Activated naive CD4-positive, alpha-beta T cell treated with anti-CD3 and anti-CD28 coated beads for 36 hours (primary cell): Measurements from ENCODE around the gene SAXO1. TPM values are rescaled to one million over a fixed set of nuclear protein-coding genes. Genes with fewer than 3 reads are reported as not detected.

ENCODE experiments used
- CTCF ChIA-PET: fragments of 350-600 bp; sonication (Branson Sonifier 250); formaldehyde crosslinking; loops from one replicate; lab custom pipeline; 2021; ENCODE audit warnings: antibody characterized with exemption; lab: Charles Lee
- DNase-seq: peaks from one replicate; pipeline ENCODE4 v3.0.0-alpha.2; 2020
- H3K27ac Mint-ChIP-seq: one replicate; pipeline ENCODE4 v1.8.0; 2021; ENCODE audit warnings: mild to moderate bottlenecking, mixed read lengths
- H3K27me3 Mint-ChIP-seq: one replicate; pipeline ENCODE4 v1.8.0; 2021; ENCODE audit warnings: low read depth, mixed read lengths
- H3K36me3 Mint-ChIP-seq: one replicate; pipeline ENCODE4 v1.8.0; 2021; ENCODE audit warnings: low read depth, mixed read lengths
- H3K4me1 Mint-ChIP-seq: one replicate; pipeline ENCODE4 v1.8.0; 2021; ENCODE audit warnings: low read depth, mixed read lengths
- H3K4me3 Mint-ChIP-seq: one replicate; pipeline ENCODE4 v1.8.0; 2021; ENCODE audit warnings: mild to moderate bottlenecking, moderate library complexity, mixed read lengths
- H3K9me3 Mint-ChIP-seq: one replicate; pipeline ENCODE4 v1.8.0; 2021; ENCODE audit warnings: mixed read lengths
- intact Hi-C: fragments of 100-400 bp; cut with micrococcal nuclease; formaldehyde crosslinking; loops from one replicate; pipeline ENCODE4 v1.15.1; 2023
- total RNA-seq, 2 experiments: library from RNA; stranded (reverse); gene quantifications; one replicate each; pipeline ENCODE4 v1.2.3, GENCODE V29; 2021

SAXO1 gene
- total RNA-seq, 2 experiments from 2014 or later, result not detected

- Mint-ChIP-seq H3K27me3 (peaks cover 3% of the 10 kb centered on the region), H3K4me3 (no peak overlapping the region), H3K27ac (no peak overlapping the region), H3K9me3 (no peaks in the 10 kb centered on the region), H3K4me1 (no peaks in the 10 kb centered on the region), H3K36me3 (no peaks in the 10 kb centered on the region)
- CTCF ChIA-PET, result no interaction called here
- intact Hi-C loops, result no loop called here
- DNase-seq, result no peak
Observed at GRCh38 chr9:18921366-18922075, 111.5 kb downstream of the SAXO1 start.

- CTCF ChIA-PET, result interaction anchor here (0.6 kb wide), 1 partner anchor 37 kb away, joined by 4 read pairs; no protein-coding TSS in a partner anchor
- H3K4me1 Mint-ChIP-seq, result no peaks in the 10 kb centered on the region
- no peak overlapping the region for H3K4me3 Mint-ChIP-seq
- intact Hi-C loops, result no loop called here
- H3K9me3 Mint-ChIP-seq, result no peaks in the 10 kb centered on the region
- no peaks in the 10 kb centered on the region for H3K36me3 Mint-ChIP-seq
- H3K27ac Mint-ChIP-seq, result no peak overlapping the region
- peaks cover 3% of the 10 kb centered on the region for H3K27me3 Mint-ChIP-seq
- no peak for DNase-seq
Observed at GRCh38 chr9:18920141-18921084, 112.6 kb downstream of the SAXO1 start.

GRCh38 chr9:18911714-18912342, 121.2 kb downstream of the SAXO1 start:
- Mint-ChIP-seq H3K4me1 (no peaks in the 10 kb centered on the region), H3K27me3 (peaks cover 3% of the 10 kb centered on the region), H3K27ac (no peak overlapping the region), H3K4me3 (no peak overlapping the region), H3K36me3 (no peaks in the 10 kb centered on the region), H3K9me3 (no peaks in the 10 kb centered on the region)
- CTCF ChIA-PET, result no interaction called here
- intact Hi-C loops, result no loop called here
- DNase-seq, result no peak

- H3K36me3 Mint-ChIP-seq, result no peaks in the 10 kb centered on the region
- no peaks in the 10 kb centered on the region for H3K9me3 Mint-ChIP-seq
- no peak for DNase-seq
- no peaks in the 10 kb centered on the region for H3K4me1 Mint-ChIP-seq
- no peaks in the 10 kb centered on the region for H3K27me3 Mint-ChIP-seq
- no peak overlapping the region for H3K4me3 Mint-ChIP-seq
- H3K27ac Mint-ChIP-seq, result no peak overlapping the region
- CTCF ChIA-PET, result no interaction called here
- intact Hi-C loops, result no loop called here
Observed at GRCh38 chr9:18910916-18911315, 122.1 kb downstream of the SAXO1 start.

GRCh38 chr9:18910435-18910834, 122.6 kb downstream of the SAXO1 start:
- no peak for DNase-seq
- no peaks in the 10 kb centered on the region for H3K9me3 Mint-ChIP-seq
- no peak overlapping the region for H3K4me3 Mint-ChIP-seq
- H3K36me3 Mint-ChIP-seq, result no peaks in the 10 kb centered on the region
- no peaks in the 10 kb centered on the region for H3K27me3 Mint-ChIP-seq
- H3K27ac Mint-ChIP-seq, result no peak overlapping the region
- no peaks in the 10 kb centered on the region for H3K4me1 Mint-ChIP-seq
- intact Hi-C loops, result no loop called here
- CTCF ChIA-PET, result interaction anchor here (0.6 kb wide), 1 partner anchor 655 kb away, joined by 4 read pairs; no protein-coding TSS in a partner anchor

- CTCF ChIA-PET, result no interaction called here
- H3K36me3 Mint-ChIP-seq, result no peaks in the 10 kb centered on the region
- no peaks in the 10 kb centered on the region for H3K4me1 Mint-ChIP-seq
- no peaks in the 10 kb centered on the region for H3K27me3 Mint-ChIP-seq
- no peak overlapping the region for H3K4me3 Mint-ChIP-seq
- intact Hi-C loops, result no loop called here
- DNase-seq, result no peak
- H3K27ac Mint-ChIP-seq, result no peak overlapping the region
- H3K9me3 Mint-ChIP-seq, result no peaks in the 10 kb centered on the region
Observed at GRCh38 chr9:18909140-18910018, 123.6 kb downstream of the SAXO1 start.

- Mint-ChIP-seq H3K4me3 (no peak overlapping the region), H3K27me3 (no peaks in the 10 kb centered on the region)
- intact Hi-C loops, result no loop called here
Observed at GRCh38 chr9:18907927-18908625, 124.9 kb downstream of the SAXO1 start.

GRCh38 chr9:18906656-18907395, 126.2 kb downstream of the SAXO1 start:
- DNase-seq, result no peak
- H3K4me1 Mint-ChIP-seq, result no peaks in the 10 kb centered on the region
- peaks cover 8% of the 10 kb centered on the region for H3K9me3 Mint-ChIP-seq
- H3K27me3 Mint-ChIP-seq, result no peaks in the 10 kb centered on the region
- no peaks in the 10 kb centered on the region for H3K36me3 Mint-ChIP-seq
- H3K27ac Mint-ChIP-seq, result no peak overlapping the region
- H3K4me3 Mint-ChIP-seq, result no peak overlapping the region
- CTCF ChIA-PET, result no interaction called here
- intact Hi-C loops, result no loop called here

More at GRCh38 chr9:18907927-18908625, 124.9 kb downstream of the SAXO1 start:
- no peaks in the 10 kb centered on the region for H3K9me3 Mint-ChIP-seq
- H3K4me1 Mint-ChIP-seq, result no peaks in the 10 kb centered on the region
- no peak for DNase-seq
- CTCF ChIA-PET, result no interaction called here
- no peaks in the 10 kb centered on the region for H3K36me3 Mint-ChIP-seq
- no peak overlapping the region for H3K27ac Mint-ChIP-seq

- H3K4me3 Mint-ChIP-seq, result no peak overlapping the region
- DNase-seq, result no peak
- CTCF ChIA-PET, result no interaction called here
Observed at GRCh38 chr9:18905883-18906629, 127.0 kb downstream of the SAXO1 start.

GRCh38 chr9:18905028-18905882, 127.8 kb downstream of the SAXO1 start:
- H3K36me3 Mint-ChIP-seq, result no peaks in the 10 kb centered on the region
- no peaks in the 10 kb centered on the region for H3K27me3 Mint-ChIP-seq
- no peak overlapping the region for H3K4me3 Mint-ChIP-seq
- H3K27ac Mint-ChIP-seq, result no peak overlapping the region
- intact Hi-C loops, result no loop called here
- CTCF ChIA-PET, result no interaction called here
- DNase-seq, result no peak
- peaks cover 12% of the 10 kb centered on the region for H3K9me3 Mint-ChIP-seq
- H3K4me1 Mint-ChIP-seq, result no peaks in the 10 kb centered on the region

More at GRCh38 chr9:18905883-18906629, 127.0 kb downstream of the SAXO1 start:
- no peaks in the 10 kb centered on the region for H3K36me3 Mint-ChIP-seq
- intact Hi-C loops, result no loop called here
- H3K9me3 Mint-ChIP-seq, result peaks cover 12% of the 10 kb centered on the region
- no peak overlapping the region for H3K27ac Mint-ChIP-seq
- no peaks in the 10 kb centered on the region for H3K4me1 Mint-ChIP-seq
- H3K27me3 Mint-ChIP-seq, result no peaks in the 10 kb centered on the region
